GM21423 (cell line): ENCODE data around the gene CLIC4.

ENCODE experiments used
- ATAC-seq: cut with Tn5 transposase; IDR thresholded peaks from one replicate; pipeline ENCODE4 v1.9.1; 2021; ENCODE audit warnings: mild to moderate bottlenecking, moderate library complexity; ENCODE audit not compliant: unreplicated experiment

Gene CLIC4

GRCh38 chr1:24855474-24855873 is 110.2 kb downstream of the CLIC4 start:
- no peak for ATAC-seq

GRCh38 chr1:24856787-24857506 is 111.7 kb downstream of the CLIC4 start:
- no peak for ATAC-seq

- ATAC-seq = no peak
Measured at GRCh38 chr1:24857507-24858133, 112.4 kb downstream of the CLIC4 start.

GRCh38 chr1:24858277-24858676 is 113.0 kb downstream of the CLIC4 start:
- ATAC-seq = no peak

GRCh38 chr1:24859063-24860010 is 114.1 kb downstream of the CLIC4 start:
- ATAC-seq = no peak

- no peak for ATAC-seq
Measured at GRCh38 chr1:24860841-24861240, 115.6 kb downstream of the CLIC4 start.

GRCh38 chr1:24861821-24862727 is 116.8 kb downstream of the CLIC4 start:
- ATAC-seq = no peak

GRCh38 chr1:24862775-24863483 is 117.7 kb downstream of the CLIC4 start:
- ATAC-seq = no peak

GRCh38 chr1:24864370-24864777 is 119.1 kb downstream of the CLIC4 start:
- ATAC-seq = no peak

GRCh38 chr1:24865168-24865567 is 119.9 kb downstream of the CLIC4 start:
- no peak for ATAC-seq

- ATAC-seq = no peak
Measured at GRCh38 chr1:24865587-24865986, 120.3 kb downstream of the CLIC4 start.

- ATAC-seq = no peak
Measured at GRCh38 chr1:24866211-24867083, 121.2 kb downstream of the CLIC4 start.

- ATAC-seq = no peak
Measured at GRCh38 chr1:24867084-24867870, 122.0 kb downstream of the CLIC4 start.

- no peak for ATAC-seq
Measured at GRCh38 chr1:24868016-24868875, 123.0 kb downstream of the CLIC4 start.

GRCh38 chr1:24870551-24871195 is 125.4 kb downstream of the CLIC4 start:
- no peak for ATAC-seq

- ATAC-seq = no peak
Measured at GRCh38 chr1:24871306-24871901, 126.2 kb downstream of the CLIC4 start.
